MCF 10A (cell line): ENCODE measurements around the gene KLF14. TPM values are rescaled to one million over a fixed set of nuclear protein-coding genes. Genes with fewer than 3 reads are reported as not detected.
"Not testable (repeated sequence)": the region's sequence is repeated elsewhere in the genome, so short reads cannot be mapped to it uniquely, and the experiment has no call there.

ENCODE experiments used
- BruUV-seq: library from RNA; stranded (reverse); fragments of 400-500 nt; replicated peaks from 2 replicates; lab custom pipeline; 2021; lab: Mats Ljungman, UMichigan
- CTCF ChIA-PET: fragments of 300-600 bp; sonication (Branson Sonifier 250); formaldehyde crosslinking; extraction: SDS; loops from one replicate; lab custom pipeline; 2021; ENCODE audit warnings: antibody characterized with exemption, inconsistent platforms; lab: Yijun Ruan, JAX
- POLR2A ChIA-PET: fragments of 300-600, 350-650 bp; sonication (Branson Sonifier 250); formaldehyde crosslinking; extraction: SDS; loops from one replicate; lab custom pipeline; 2020; ENCODE audit warnings: antibody characterized with exemption, inconsistent platforms; lab: Yijun Ruan, JAX
- DNase-seq: peaks from one replicate; pipeline ENCODE4 v3.0.0-alpha.2; 2018; ENCODE audit not compliant: unreplicated experiment
- H3K27ac Mint-ChIP-seq: one replicate; pipeline ENCODE4 v1.8.0; 2022; ENCODE audit warnings: mild to moderate bottlenecking, low read depth, mixed read lengths; ENCODE audit not compliant: unreplicated experiment
- H3K27me3 Mint-ChIP-seq: one replicate; pipeline ENCODE4 v1.8.0; 2022; ENCODE audit warnings: mixed read lengths; ENCODE audit not compliant: insufficient read depth, unreplicated experiment
- H3K36me3 Mint-ChIP-seq: one replicate; pipeline ENCODE4 v1.8.0; 2022; ENCODE audit warnings: mild to moderate bottlenecking, moderate library complexity, mixed read lengths; ENCODE audit not compliant: insufficient read depth, unreplicated experiment
- H3K4me1 Mint-ChIP-seq: one replicate; pipeline ENCODE4 v1.8.0; 2022; ENCODE audit warnings: mixed read lengths; ENCODE audit not compliant: insufficient read depth, unreplicated experiment
- H3K4me3 Mint-ChIP-seq: one replicate; pipeline ENCODE4 v1.8.0; 2022; ENCODE audit warnings: mild to moderate bottlenecking, moderate library complexity, mixed read lengths; ENCODE audit not compliant: unreplicated experiment
- H3K9me3 Mint-ChIP-seq: one replicate; pipeline ENCODE4 v1.8.0; 2022; ENCODE audit warnings: mixed read lengths; ENCODE audit not compliant: unreplicated experiment
- intact Hi-C: fragments of 100-400 bp; cut with micrococcal nuclease; formaldehyde crosslinking; loops from 2 replicates; pipeline ENCODE4 v1.14.1; 2022
- total RNA-seq: library from RNA; stranded (reverse); gene quantifications from 2 replicates; pipeline ENCODE4 v1.2.3, GENCODE V29; 2022
- TF ChIP-seq, protein P1 (sequence below): fragments of 200-600 bp; IDR thresholded peaks from one replicate; pipeline ENCODE4 v1.8.0; 2022; ENCODE audit warnings: antibody characterized with exemption, mild to moderate bottlenecking; ENCODE audit not compliant: unreplicated experiment

KLF14 gene
- total RNA-seq, 1 experiment from 2014 or later, result not detected

DNA sequence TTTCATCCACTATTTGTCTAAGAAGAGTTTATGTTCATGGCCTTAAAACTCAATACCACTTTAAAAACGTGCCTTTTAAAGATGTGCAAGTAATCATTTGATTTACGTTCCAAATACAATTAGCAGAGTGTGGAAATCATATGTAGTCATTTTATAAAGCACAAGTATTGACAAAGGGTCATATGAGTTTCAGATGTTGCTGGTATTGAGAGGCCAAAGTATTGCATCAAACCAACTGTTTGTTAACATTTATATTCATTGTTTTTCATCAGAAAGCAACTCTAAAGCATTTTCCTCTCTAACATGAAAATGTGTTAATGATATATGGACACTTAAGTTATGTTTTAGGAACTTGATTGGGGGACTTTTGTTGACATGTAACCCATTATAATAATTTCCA lies 36.2 kb downstream of the KLF14 start:
- H3K36me3 Mint-ChIP-seq, result no peaks in the 10 kb centered on the region
- H3K27ac Mint-ChIP-seq, result no peak overlapping the region
- ChIA-PET POLR2A (no interaction called here), CTCF (no interaction called here)
- intact Hi-C loops, result loop anchor here (5.0 kb wide), 1 partner anchor 134 kb away; no protein-coding TSS in a partner anchor
- no peak overlapping the region for H3K4me3 Mint-ChIP-seq
- no peaks in the 10 kb centered on the region for H3K4me1 Mint-ChIP-seq
- DNase-seq, result no peak
- no TSS peak for BruUV-seq
- no peaks in the 10 kb centered on the region for H3K9me3 Mint-ChIP-seq
- no peaks in the 10 kb centered on the region for H3K27me3 Mint-ChIP-seq
- TF ChIP-seq, protein P1, sequence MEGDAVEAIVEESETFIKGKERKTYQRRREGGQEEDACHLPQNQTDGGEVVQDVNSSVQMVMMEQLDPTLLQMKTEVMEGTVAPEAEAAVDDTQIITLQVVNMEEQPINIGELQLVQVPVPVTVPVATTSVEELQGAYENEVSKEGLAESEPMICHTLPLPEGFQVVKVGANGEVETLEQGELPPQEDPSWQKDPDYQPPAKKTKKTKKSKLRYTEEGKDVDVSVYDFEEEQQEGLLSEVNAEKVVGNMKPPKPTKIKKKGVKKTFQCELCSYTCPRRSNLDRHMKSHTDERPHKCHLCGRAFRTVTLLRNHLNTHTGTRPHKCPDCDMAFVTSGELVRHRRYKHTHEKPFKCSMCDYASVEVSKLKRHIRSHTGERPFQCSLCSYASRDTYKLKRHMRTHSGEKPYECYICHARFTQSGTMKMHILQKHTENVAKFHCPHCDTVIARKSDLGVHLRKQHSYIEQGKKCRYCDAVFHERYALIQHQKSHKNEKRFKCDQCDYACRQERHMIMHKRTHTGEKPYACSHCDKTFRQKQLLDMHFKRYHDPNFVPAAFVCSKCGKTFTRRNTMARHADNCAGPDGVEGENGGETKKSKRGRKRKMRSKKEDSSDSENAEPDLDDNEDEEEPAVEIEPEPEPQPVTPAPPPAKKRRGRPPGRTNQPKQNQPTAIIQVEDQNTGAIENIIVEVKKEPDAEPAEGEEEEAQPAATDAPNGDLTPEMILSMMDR, result no peak

DNA sequence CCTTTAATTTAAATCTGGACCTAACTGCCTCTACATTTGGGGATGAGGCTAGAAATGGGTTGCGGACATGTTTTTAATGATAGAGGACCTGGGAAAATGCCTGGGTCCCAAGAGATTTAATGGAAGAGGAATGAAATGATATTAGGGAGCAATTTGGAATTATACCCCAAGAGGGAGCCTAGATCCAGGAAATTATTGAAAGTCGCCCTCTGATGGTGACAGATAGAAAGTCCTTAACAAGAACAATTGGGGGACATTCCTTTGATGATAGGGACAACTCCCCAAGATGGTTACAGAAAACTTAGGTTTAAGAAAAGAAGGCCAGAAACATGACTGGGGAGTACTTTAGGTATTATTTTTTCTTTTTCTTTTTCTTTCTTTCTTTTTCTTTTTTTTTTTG lies 38.2 kb downstream of the KLF14 start:
- BruUV-seq, result no TSS peak
- no peaks in the 10 kb centered on the region for H3K27me3 Mint-ChIP-seq
- CTCF ChIA-PET, result interaction anchor here (0.8 kb wide), 1 partner anchor 11 kb away, joined by 3 read pairs; no protein-coding TSS in a partner anchor

DNA sequence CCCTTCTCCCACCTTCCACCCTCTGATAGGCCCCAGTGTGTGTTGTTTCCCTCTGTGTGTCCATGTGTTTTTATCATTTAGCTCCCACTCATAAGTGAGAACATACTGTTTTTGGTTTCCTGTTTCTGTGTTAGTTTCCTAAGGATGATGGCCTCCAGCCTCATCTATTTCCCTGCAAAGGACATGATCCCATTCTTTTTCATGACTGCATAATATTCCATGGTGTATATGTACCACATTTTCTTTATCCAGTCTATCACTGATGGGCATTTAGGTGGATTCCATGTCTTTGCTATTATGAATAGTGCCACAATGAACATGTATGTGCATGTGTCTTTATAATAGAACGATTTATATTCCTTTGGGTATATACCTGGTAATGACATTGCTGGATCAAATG lies 41.6 kb downstream of the KLF14 start:
- POLR2A ChIA-PET, DNase-seq, intact Hi-C loops, H3K27me3 Mint-ChIP-seq, H3K27ac Mint-ChIP-seq, H3K4me1 Mint-ChIP-seq, H3K36me3 Mint-ChIP-seq, BruUV-seq, H3K9me3 Mint-ChIP-seq, H3K4me3 Mint-ChIP-seq, CTCF ChIA-PET: not testable (repeated sequence)

More for the DNA sequence above, 38.2 kb downstream of the KLF14 start:
- POLR2A ChIA-PET, result no interaction called here
- TF ChIP-seq, protein P1, result peak; percentile 66
- Mint-ChIP-seq H3K27ac (no peak overlapping the region), H3K9me3 (no peaks in the 10 kb centered on the region), H3K4me3 (no peak overlapping the region), H3K36me3 (no peaks in the 10 kb centered on the region), H3K4me1 (no peaks in the 10 kb centered on the region)
- intact Hi-C loops, result loop anchor here (1.0 to 5.0 kb wide), 2 partner anchors 136 to 454 kb away; no protein-coding TSS in a partner anchor
- peak; percentile 55 for DNase-seq

DNA sequence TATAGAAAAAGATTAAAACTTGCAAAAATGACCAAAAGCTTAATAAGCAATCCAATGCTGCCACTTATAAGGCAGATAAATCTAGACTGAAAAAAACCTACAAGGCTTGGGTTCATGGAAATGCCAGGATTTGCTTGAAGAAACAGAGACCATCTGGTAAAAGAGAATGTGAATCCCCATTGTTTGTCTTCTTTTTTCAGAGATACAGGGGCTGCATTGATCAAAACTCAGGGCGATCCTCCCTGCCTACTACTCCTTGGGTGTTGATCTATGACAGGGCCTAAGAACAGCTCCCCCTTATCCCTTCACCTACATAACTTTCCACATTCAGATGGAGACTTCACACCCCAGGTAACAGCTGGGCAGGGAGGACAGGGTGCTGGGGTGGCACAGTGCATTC lies 44.3 kb downstream of the KLF14 start:
- TF ChIP-seq, protein P1, result no peak
- CTCF ChIA-PET, result no interaction called here
- intact Hi-C loops, result no loop called here
- no peak overlapping the region for H3K27ac Mint-ChIP-seq
- no peak overlapping the region for H3K4me3 Mint-ChIP-seq
- peaks cover 8% of the 10 kb centered on the region for H3K9me3 Mint-ChIP-seq
- DNase-seq, result no peak
- H3K36me3 Mint-ChIP-seq, result no peaks in the 10 kb centered on the region
- no peaks in the 10 kb centered on the region for H3K4me1 Mint-ChIP-seq
- POLR2A ChIA-PET, result no interaction called here
- no peaks in the 10 kb centered on the region for H3K27me3 Mint-ChIP-seq
- no TSS peak for BruUV-seq

DNA sequence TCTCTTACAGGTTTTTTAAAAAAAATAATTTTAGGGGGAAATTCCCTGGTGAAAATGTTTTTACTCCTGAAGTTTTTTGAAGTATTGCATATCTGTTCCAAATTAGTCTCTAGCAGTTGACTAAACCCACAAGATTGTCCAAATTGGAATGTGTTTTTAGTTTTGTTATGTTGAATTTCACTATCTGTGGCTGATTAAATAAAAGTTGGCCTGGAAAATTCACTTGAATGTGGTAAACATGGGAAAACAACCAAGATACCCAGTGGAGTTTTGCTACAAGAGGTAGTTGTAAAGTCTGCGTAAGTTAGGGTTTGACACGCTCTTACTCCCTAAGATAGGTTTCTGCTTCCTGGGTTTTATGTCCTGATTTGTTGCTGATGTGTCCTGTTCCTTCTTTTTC lies 51.0 kb downstream of the KLF14 start:
- H3K4me1 Mint-ChIP-seq, result no peaks in the 10 kb centered on the region

More for the DNA sequence above, 51.0 kb downstream of the KLF14 start:
- H3K27me3 Mint-ChIP-seq, result no peaks in the 10 kb centered on the region
- CTCF ChIA-PET, result no interaction called here
- no peaks in the 10 kb centered on the region for H3K36me3 Mint-ChIP-seq
- intact Hi-C loops, result no loop called here
- DNase-seq, result no peak
- no peak overlapping the region for H3K4me3 Mint-ChIP-seq
- H3K27ac Mint-ChIP-seq, result no peak overlapping the region
- POLR2A ChIA-PET, result no interaction called here
- H3K9me3 Mint-ChIP-seq, result no peaks in the 10 kb centered on the region
- TF ChIP-seq, protein P1, result no peak
- BruUV-seq, result no TSS peak
